ENCODE measurements around the gene CLIP4. TPM values are rescaled to one million over a fixed set of nuclear protein-coding genes. Genes with fewer than 3 reads are reported as not detected.

Gene CLIP4
- total and polyA plus RNA-seq, 4 experiments from 2014 or later = 23.1 to 69.2 (median 44.9) TPM

GRCh38 chr2:29209551-29209950 lies 94.3 kb downstream of the CLIP4 start:
- peaks cover 8 to 10% of the 10 kb centered on the region in 2 donors for H3K36me3 Mint-ChIP-seq
- POLR2A ChIA-PET (ENCODE audit: partially characterized antibody) = no interaction called here
- intact Hi-C loops (cut with micrococcal nuclease) = no loop called here
- H3K27ac Mint-ChIP-seq = no peak overlapping the region
- DNase-seq = no peak
- H3K36me3 ChIP-seq (ENCODE audit: insufficient read depth, low read length) = no peaks in the 10 kb centered on the region
- H3K27ac ChIP-seq (ENCODE audit: low read depth, low read length) = no peak overlapping the region
- H3K4me3 Mint-ChIP-seq = no peak overlapping the region
- no peaks in the 10 kb centered on the region for H3K27me3 Mint-ChIP-seq
- no peaks in the 10 kb centered on the region for H3K9me3 ChIP-seq (ENCODE audit: control insufficient read depth in 1 of 2, low read length in 2 of 2)
- peaks cover 0 to 3% (median 0%) of the 10 kb centered on the region in 4 donors for H3K4me1 Mint-ChIP-seq
- peaks cover 0 to 2% (median 0%) of the 10 kb centered on the region in 8 donors for H3K9me3 Mint-ChIP-seq
- no peaks in the 10 kb centered on the region for H3K27me3 ChIP-seq (ENCODE audit: insufficient read depth, low read length)
- no peaks in the 10 kb centered on the region for H3K4me1 ChIP-seq (ENCODE audit: insufficient read depth, low read length)
- CTCF ChIA-PET (ENCODE audit: partially characterized antibody) = no interaction called here
- no peak overlapping the region for H3K4me3 ChIP-seq (ENCODE audit: low read length in 2 of 2)

- ChIA-PET CTCF (ENCODE audit: partially characterized antibody) (no interaction called here), POLR2A (ENCODE audit: partially characterized antibody) (no interaction called here)
- peaks cover 0 to 2% (median 0%) of the 10 kb centered on the region in 8 donors for H3K9me3 Mint-ChIP-seq
Measured at GRCh38 chr2:29212009-29212408, 96.8 kb downstream of the CLIP4 start.

DNA sequence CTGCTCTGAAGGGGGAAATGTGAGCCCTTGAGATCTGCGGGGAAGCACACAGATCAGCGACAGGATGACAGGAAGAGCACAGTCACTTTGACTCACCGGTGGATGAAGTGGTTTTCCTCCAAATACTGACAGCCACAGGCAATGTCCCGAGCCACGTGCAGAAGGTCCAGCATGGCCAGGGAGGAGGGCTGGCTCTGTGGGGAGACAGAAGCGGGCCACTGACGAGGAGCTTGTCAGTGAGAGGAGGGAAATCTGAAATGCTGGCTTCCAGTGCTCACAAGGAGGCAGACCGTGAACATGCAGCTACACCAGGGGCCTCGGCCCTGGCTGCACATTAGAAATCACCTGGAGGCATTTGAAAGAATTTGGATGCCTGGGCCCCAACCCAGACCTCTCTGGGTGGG lies 98.7 kb downstream of the CLIP4 start:
- H3K36me3 ChIP-seq (ENCODE audit: insufficient read depth, low read length) = no peaks in the 10 kb centered on the region
- H3K4me1 ChIP-seq (ENCODE audit: insufficient read depth, low read length) = no peaks in the 10 kb centered on the region
- no peak overlapping the region for H3K4me3 Mint-ChIP-seq
- no peak overlapping the region for H3K27ac ChIP-seq (ENCODE audit: low read depth, low read length)
- no peaks in the 10 kb centered on the region for H3K9me3 ChIP-seq (ENCODE audit: control insufficient read depth in 1 of 2, low read length in 2 of 2)
- no peaks in the 10 kb centered on the region for H3K27me3 ChIP-seq (ENCODE audit: insufficient read depth, low read length)
- H3K36me3 Mint-ChIP-seq = no peaks in the 10 kb centered on the region
- ChIA-PET POLR2A (ENCODE audit: partially characterized antibody) (no interaction called here), CTCF (ENCODE audit: partially characterized antibody) (no interaction called here)
- H3K9me3 Mint-ChIP-seq = peaks cover 0 to 2% (median 0%) of the 10 kb centered on the region in 8 donors
- H3K27me3 Mint-ChIP-seq = no peaks in the 10 kb centered on the region
- H3K27ac Mint-ChIP-seq = peak overlapping the region in 1 of 7 donors; percentile 38
- intact Hi-C loops (cut with micrococcal nuclease) = no loop called here
- peaks cover 0 to 3% (median 0%) of the 10 kb centered on the region in 4 donors for H3K4me1 Mint-ChIP-seq
- H3K4me3 ChIP-seq (ENCODE audit: low read length in 2 of 2) = no peak overlapping the region
- no peak for DNase-seq

More at GRCh38 chr2:29212009-29212408, 96.8 kb downstream of the CLIP4 start:
- H3K27me3 ChIP-seq (ENCODE audit: insufficient read depth, low read length) = no peaks in the 10 kb centered on the region
- peaks cover 3 to 10% of the 10 kb centered on the region in 2 donors for H3K36me3 Mint-ChIP-seq
- no peaks in the 10 kb centered on the region for H3K4me1 ChIP-seq (ENCODE audit: insufficient read depth, low read length)
- H3K27ac ChIP-seq (ENCODE audit: low read depth, low read length) = no peak overlapping the region
- DNase-seq = no peak
- peaks cover 0 to 3% (median 0%) of the 10 kb centered on the region in 4 donors for H3K4me1 Mint-ChIP-seq
- H3K4me3 ChIP-seq (ENCODE audit: low read length in 2 of 2) = no peak overlapping the region
- H3K4me3 Mint-ChIP-seq = no peak overlapping the region
- H3K9me3 ChIP-seq (ENCODE audit: control insufficient read depth in 1 of 2, low read length in 2 of 2) = no peaks in the 10 kb centered on the region
- H3K27me3 Mint-ChIP-seq = no peaks in the 10 kb centered on the region
- H3K36me3 ChIP-seq (ENCODE audit: insufficient read depth, low read length) = no peaks in the 10 kb centered on the region
- intact Hi-C loops (cut with micrococcal nuclease) = no loop called here
- peak overlapping the region in 2 of 7 donors; percentile 11 to 36 for H3K27ac Mint-ChIP-seq

GRCh38 chr2:29215073-29215472 lies 99.9 kb downstream of the CLIP4 start:
- no peak overlapping the region for H3K27ac ChIP-seq (ENCODE audit: low read depth, low read length)
- no peaks in the 10 kb centered on the region for H3K27me3 Mint-ChIP-seq
- H3K36me3 ChIP-seq (ENCODE audit: insufficient read depth, low read length) = no peaks in the 10 kb centered on the region
- DNase-seq = no peak
- H3K27me3 ChIP-seq (ENCODE audit: insufficient read depth, low read length) = no peaks in the 10 kb centered on the region
- peaks cover 0 to 2% (median 0%) of the 10 kb centered on the region in 8 donors for H3K9me3 Mint-ChIP-seq
- H3K36me3 Mint-ChIP-seq = no peaks in the 10 kb centered on the region
- peaks cover 0 to 3% (median 0%) of the 10 kb centered on the region in 4 donors for H3K4me1 Mint-ChIP-seq
- intact Hi-C loops (cut with micrococcal nuclease) = no loop called here
- H3K4me1 ChIP-seq (ENCODE audit: insufficient read depth, low read length) = no peaks in the 10 kb centered on the region
- H3K4me3 ChIP-seq (ENCODE audit: low read length in 2 of 2) = no peak overlapping the region
- no peaks in the 10 kb centered on the region for H3K9me3 ChIP-seq (ENCODE audit: control insufficient read depth in 1 of 2, low read length in 2 of 2)
- ChIA-PET POLR2A (ENCODE audit: partially characterized antibody) (no interaction called here), CTCF (ENCODE audit: partially characterized antibody) (no interaction called here)
- H3K27ac Mint-ChIP-seq = no peak overlapping the region
- H3K4me3 Mint-ChIP-seq = no peak overlapping the region

DNA sequence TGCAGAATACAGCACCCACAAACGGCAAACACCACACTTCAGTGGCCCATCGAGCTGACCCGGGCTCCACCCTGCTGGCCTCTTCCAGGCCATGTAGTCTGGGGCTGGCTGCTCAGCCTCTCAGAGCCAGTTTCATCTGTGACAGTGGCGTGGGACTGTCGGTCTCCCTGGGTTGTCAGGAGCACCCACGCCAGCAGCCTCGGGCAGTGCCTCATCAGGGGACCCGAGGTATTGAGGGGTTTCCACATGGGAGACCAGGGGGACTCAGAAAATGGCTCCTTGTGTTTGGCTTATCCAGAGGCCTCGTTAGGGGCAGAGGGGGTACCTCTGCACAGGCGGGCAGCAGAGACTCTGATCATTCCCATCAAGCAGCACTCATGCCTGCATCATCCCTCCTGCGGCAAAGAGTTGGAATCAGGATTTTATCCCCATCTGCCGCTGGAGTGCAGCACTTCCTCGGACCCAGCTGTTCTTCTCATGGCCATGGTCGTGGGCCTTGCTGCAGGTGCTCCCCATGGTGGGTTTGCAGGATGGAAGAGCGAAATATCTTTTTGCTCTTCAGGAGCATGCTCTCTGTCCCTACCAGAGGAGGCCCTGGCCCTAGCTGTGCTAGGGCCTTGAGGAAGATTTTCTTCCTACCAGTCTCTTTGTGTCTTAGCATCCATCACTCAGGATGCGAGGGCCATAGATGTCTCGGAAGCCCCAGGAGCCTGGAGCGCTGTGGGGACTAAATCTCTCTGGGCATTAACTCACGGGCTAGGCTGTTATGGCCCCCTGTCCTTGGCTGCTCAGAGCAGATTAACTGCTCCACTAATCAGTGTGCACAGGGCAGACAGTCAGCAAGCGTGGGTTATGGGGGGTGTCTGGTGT lies 100.8 kb downstream of the CLIP4 start:
- H3K27me3 Mint-ChIP-seq = no peaks in the 10 kb centered on the region
- CTCF ChIA-PET (ENCODE audit: partially characterized antibody) = interaction anchor here (0.6 kb wide), 1 partner anchor 220 kb away, joined by 3 read pairs; no protein-coding TSS in a partner anchor
- Histone ChIP-seq H3K27ac (ENCODE audit: low read depth, low read length) (no peak overlapping the region), H3K4me3 (ENCODE audit: low read length in 2 of 2) (no peak overlapping the region), H3K27me3 (ENCODE audit: insufficient read depth, low read length) (no peaks in the 10 kb centered on the region), H3K9me3 (ENCODE audit: control insufficient read depth in 1 of 2, low read length in 2 of 2) (no peaks in the 10 kb centered on the region), H3K36me3 (ENCODE audit: insufficient read depth, low read length) (no peaks in the 10 kb centered on the region), H3K4me1 (ENCODE audit: insufficient read depth, low read length) (no peaks in the 10 kb centered on the region)
- H3K4me1 Mint-ChIP-seq = peaks cover 0 to 3% (median 0%) of the 10 kb centered on the region in 4 donors
- H3K4me3 Mint-ChIP-seq = no peak overlapping the region
- peaks cover 0 to 2% (median 0%) of the 10 kb centered on the region in 8 donors for H3K9me3 Mint-ChIP-seq
- DNase-seq = no peak
- POLR2A ChIA-PET (ENCODE audit: partially characterized antibody) = no interaction called here
- intact Hi-C loops (cut with micrococcal nuclease) = no loop called here
- no peaks in the 10 kb centered on the region for H3K36me3 Mint-ChIP-seq
- H3K27ac Mint-ChIP-seq = no peak overlapping the region

DNA sequence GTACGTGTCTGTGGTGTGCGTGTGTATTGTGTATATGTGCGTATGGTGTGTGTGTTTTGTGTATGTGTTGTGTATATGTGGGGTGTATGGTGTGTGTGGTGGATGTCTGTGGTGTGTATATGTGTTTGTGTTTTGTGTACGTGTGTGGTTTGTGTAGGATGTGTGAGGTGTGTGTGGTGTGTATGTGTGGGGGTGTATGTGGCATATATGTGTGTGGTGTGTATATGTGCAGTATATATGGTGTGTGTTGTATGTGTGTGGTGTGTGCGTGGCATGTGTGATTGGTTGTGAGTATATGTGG lies 101.3 kb downstream of the CLIP4 start:
- no peak for DNase-seq
- Histone ChIP-seq H3K36me3 (ENCODE audit: insufficient read depth, low read length) (no peaks in the 10 kb centered on the region), H3K9me3 (ENCODE audit: control insufficient read depth in 1 of 2, low read length in 2 of 2) (no peaks in the 10 kb centered on the region), H3K27ac (ENCODE audit: low read depth, low read length) (no peak overlapping the region), H3K4me1 (ENCODE audit: insufficient read depth, low read length) (no peaks in the 10 kb centered on the region), H3K4me3 (ENCODE audit: low read length in 2 of 2) (no peak overlapping the region), H3K27me3 (ENCODE audit: insufficient read depth, low read length) (no peaks in the 10 kb centered on the region)
- CTCF ChIA-PET (ENCODE audit: partially characterized antibody) = no interaction called here
- H3K4me1 Mint-ChIP-seq = peaks cover 0 to 3% (median 0%) of the 10 kb centered on the region in 4 donors
- POLR2A ChIA-PET (ENCODE audit: partially characterized antibody) = no interaction called here
- no peaks in the 10 kb centered on the region for H3K36me3 Mint-ChIP-seq
- peaks cover 0 to 2% (median 0%) of the 10 kb centered on the region in 8 donors for H3K9me3 Mint-ChIP-seq
- no peak overlapping the region for H3K4me3 Mint-ChIP-seq
- H3K27me3 Mint-ChIP-seq = no peaks in the 10 kb centered on the region
- no peak overlapping the region for H3K27ac Mint-ChIP-seq
- intact Hi-C loops (cut with micrococcal nuclease) = no loop called here

GRCh38 chr2:29218071-29218470 lies 102.9 kb downstream of the CLIP4 start:
- H3K4me3 ChIP-seq (ENCODE audit: low read length in 2 of 2) = no peak overlapping the region
- Mint-ChIP-seq H3K4me3 (no peak overlapping the region), H3K27me3 (no peaks in the 10 kb centered on the region), H3K36me3 (no peaks in the 10 kb centered on the region), H3K4me1 (peaks cover 0 to 3% (median 0%) of the 10 kb centered on the region in 4 donors), H3K9me3 (no peaks in the 10 kb centered on the region), H3K27ac (peak overlapping the region in 1 of 7 donors; percentile 54)
- ChIA-PET CTCF (ENCODE audit: partially characterized antibody) (no interaction called here), POLR2A (ENCODE audit: partially characterized antibody) (no interaction called here)
- no peak overlapping the region for H3K27ac ChIP-seq (ENCODE audit: low read depth, low read length)
- no peak for DNase-seq
- H3K9me3 ChIP-seq (ENCODE audit: control insufficient read depth in 1 of 2, low read length in 2 of 2) = no peaks in the 10 kb centered on the region
- H3K36me3 ChIP-seq (ENCODE audit: insufficient read depth, low read length) = no peaks in the 10 kb centered on the region
- no peaks in the 10 kb centered on the region for H3K4me1 ChIP-seq (ENCODE audit: insufficient read depth, low read length)
- H3K27me3 ChIP-seq (ENCODE audit: insufficient read depth, low read length) = no peaks in the 10 kb centered on the region
- intact Hi-C loops (cut with micrococcal nuclease) = no loop called here

Data from CD4-positive, alpha-beta memory T cell (primary cell).